NCI-H460 (cell line): ENCODE measurements around the gene HMG20A. TPM values are rescaled to one million over a fixed set of nuclear protein-coding genes. Genes with fewer than 3 reads are reported as not detected.

Experiments
- DNase-seq: peaks from one replicate; pipeline ENCODE4 v3.0.0-alpha.2; 2016; ENCODE audit warnings: low read depth; ENCODE audit errors: extremely low read depth
- total RNA-seq: library from RNA; depleted of rRNA; stranded (reverse); fragments of >200 nt; shearing (Covaris generic); gene quantifications from 2 replicates; pipeline ENCODE4 v1.2.3, GENCODE V29; 2014

HMG20A gene
- total RNA-seq, 1 experiment from 2014 or later = 28.7 TPM

DNA sequence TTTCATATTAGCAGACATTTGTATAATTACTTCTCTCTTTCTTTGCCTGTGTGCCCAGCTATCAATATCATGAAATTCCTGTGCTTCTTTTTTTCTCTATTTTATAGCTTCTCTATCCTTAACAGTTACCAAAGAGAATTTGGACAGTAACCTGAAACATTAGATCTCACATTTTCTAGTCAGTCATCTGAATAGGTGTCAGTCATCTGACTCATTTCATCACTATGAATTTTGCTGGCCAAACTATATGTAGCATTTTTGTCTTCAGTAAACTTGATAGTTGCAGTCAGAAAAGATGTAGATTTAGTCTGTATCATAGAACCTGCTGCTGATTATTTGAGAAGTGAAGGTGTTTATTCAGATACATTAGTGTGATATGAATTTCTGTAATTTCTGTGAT, 52.6 kb downstream of the HMG20A start:
- no peak for DNase-seq

DNA sequence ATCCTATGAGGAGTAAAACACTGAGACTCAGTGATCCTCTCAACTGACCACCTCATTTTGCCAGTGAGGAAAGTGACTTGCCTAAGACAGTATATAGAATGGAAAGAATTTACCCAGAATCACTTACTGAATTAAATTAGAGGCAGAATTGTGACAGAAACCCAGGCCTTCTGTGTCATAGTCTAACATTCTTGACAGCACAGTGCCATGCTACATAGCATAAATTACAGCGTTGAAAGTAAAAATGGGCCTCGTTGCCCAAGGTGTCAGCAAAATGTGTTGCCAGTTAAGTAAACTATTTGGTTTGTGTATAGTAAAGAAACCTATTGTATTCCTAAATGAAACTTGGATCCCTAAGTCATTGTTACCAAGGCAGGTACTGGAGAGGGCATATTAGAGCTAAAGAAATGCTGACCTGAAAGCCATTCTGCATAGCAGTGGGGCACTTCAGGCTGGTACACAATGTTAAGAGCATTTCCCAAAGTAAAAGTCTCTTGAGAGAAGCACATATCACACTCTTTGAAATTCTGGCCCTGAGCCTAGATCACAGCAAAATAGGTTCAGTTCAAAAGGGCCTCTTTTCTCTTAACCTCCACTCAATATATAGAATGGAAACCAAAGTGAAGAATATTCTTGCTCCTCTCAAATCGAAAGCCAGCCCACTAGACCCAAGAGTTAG, 53.8 kb downstream of the HMG20A start:
- DNase-seq = no peak

DNA sequence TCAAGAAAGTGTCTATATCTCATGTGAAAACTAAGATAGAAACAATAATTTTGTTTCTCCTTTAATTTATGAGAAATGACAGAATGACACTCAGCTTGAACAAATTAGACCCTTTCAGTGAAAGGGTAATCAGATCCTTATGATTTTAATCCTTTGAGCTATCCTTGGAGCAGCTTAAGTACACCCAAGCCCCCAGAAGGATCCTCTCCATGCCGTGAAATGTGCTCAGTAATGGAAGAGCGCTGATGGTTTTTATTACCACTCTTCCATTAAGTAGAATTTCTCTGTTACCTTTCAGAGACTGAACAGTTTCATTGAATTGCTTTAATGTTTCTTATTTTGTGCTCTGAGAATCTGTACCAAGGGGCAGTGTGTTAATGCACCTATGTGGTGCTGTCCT, 54.3 kb downstream of the HMG20A start:
- no peak for DNase-seq

DNA sequence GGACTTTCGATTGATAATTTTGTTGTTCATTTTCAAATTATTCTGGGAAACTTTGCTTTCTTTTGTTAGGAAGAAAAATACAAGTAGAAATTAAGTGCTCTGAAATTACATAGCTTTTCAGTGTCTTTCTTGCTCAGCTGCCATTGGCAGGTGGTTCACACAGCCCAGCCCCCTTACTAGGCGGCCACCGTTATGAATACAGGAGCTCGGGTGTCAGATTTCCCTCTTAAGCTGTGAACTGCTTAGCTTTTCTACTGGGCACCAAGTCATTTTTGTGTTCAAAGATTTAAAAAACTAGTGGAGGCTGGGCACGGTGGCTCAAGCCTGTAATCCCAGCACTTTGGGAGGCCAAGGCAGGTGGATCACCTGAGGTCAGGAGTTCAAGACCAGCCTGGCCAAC, 55.2 kb downstream of the HMG20A start:
- no peak for DNase-seq

DNA sequence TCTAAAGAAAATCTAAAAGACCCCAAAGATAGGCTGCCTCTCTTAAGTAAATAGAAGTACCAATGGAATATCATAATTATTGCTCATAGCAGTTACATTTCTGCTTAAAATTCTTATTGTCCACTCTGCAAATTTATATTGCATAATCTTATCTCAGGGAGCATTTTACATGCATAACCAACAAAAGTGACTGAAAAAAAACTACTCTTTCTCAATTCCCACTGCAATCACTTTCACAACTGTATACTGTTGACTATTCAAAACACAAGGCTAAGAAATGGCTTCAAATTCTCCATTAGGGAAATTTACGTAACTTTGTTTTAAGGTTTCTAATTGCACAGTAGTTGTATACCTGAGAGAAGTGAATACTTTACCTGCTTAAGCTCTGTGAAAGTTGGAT, 56.3 kb downstream of the HMG20A start:
- no peak for DNase-seq

DNA sequence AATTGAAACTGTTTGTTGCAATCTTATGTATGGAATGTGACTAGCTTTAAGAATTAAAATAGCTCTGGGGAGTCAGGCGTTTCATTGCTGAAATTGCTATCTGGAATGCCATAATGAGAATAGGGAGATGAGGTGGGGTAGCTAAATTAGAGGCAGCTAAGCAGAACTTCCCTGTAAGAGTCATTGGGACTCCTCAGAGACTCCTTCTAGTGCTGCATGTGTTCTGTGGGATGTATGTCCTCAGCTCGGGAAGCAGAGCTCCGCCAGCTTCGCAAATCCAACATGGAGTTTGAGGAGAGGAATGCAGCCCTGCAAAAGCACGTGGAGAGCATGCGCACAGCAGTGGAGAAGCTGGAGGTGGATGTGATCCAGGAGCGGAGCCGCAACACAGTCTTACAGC, 57.4 kb downstream of the HMG20A start:
- DNase-seq = no peak

DNA sequence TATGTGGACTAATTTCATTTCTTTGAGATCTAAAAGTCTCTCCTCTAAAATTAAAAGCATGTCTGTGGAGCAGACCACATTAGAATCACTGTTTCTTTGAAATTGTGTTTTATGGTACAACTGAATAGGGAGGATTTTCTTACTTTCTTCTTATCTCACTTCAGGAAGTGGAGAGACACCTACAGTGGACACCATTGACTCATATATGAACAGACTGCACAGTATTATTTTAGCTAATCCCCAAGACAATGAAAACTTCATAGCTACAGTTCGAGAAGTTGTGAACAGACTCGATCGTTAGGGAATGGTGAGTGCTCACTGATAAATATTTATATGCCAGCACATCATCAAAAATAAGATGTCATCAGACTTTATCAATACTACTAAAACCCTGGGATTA, 58.3 kb downstream of the HMG20A start:
- DNase-seq = no peak

DNA sequence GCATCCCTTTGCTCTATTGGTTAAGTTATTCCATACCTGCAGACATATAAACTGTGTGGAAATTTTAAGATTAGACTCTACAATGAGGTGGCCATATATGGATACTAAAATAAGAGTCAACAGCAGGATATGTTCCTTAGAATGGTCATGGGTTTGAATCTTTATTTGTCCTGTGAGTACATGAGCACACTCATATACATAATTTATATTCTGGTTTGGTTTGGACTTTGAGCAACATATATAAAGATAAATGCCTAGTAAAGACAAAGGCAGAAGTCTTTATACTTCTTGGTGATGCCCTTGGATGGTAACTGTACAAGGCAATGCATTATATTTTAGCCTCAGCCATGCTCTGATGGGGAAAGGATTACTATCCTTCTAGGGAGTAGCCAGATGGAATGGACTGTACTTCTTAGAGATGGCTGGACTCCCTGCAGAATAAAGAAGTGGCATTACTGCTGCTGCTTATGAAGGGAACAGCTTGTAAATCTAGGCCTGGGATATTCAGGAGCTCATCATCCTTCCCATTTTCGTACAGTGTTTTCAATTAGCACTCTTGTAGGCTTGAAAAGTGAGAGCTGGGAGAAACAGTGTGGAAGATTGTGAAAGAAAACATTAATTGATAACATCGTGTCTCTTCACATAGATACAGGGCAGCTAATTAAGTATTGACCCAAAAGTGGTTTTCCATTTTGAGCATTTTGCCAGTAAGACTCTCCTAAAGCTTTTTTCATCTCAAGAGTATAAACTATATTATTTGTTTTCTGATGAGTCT, 60.4 kb downstream of the HMG20A start:
- DNase-seq = no peak

DNA sequence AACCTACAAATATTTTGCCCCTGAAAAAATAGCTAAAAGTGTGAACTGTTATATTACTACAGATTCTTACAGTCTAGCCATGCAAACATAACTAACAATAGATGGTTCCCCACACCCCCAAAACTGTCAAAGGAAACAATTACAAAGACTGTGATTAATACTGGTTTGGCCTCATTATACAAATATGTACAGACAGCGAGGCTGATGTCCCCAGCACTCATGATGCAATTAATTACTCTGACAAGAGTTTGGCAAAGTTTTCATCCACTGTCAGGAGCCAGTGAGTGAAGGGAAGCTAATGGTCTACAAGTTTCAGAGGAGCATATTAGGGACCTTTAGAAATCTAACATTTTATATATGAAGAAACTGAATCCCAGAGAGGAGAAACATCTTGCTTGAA, 61.0 kb downstream of the HMG20A start:
- no peak for DNase-seq

DNA sequence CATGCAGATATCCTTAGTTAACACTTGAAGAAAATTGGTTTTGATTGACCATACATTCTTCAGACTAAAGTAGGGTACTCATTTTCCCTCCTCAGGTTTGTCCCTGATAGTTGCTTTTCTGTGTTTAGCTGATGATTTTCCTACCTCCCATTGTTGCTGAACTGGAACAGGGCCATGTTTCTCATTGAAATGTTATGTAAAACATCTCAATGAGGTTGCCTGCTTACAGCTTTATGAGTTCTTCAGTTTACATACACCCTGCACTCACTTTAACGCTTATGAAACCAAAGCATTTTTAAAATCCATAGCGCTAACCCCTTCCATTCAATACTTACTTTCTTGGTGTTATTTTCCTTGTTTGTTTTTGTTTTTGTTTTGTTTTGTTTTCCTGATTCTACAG, 61.9 kb downstream of the HMG20A start:
- no peak for DNase-seq

DNA sequence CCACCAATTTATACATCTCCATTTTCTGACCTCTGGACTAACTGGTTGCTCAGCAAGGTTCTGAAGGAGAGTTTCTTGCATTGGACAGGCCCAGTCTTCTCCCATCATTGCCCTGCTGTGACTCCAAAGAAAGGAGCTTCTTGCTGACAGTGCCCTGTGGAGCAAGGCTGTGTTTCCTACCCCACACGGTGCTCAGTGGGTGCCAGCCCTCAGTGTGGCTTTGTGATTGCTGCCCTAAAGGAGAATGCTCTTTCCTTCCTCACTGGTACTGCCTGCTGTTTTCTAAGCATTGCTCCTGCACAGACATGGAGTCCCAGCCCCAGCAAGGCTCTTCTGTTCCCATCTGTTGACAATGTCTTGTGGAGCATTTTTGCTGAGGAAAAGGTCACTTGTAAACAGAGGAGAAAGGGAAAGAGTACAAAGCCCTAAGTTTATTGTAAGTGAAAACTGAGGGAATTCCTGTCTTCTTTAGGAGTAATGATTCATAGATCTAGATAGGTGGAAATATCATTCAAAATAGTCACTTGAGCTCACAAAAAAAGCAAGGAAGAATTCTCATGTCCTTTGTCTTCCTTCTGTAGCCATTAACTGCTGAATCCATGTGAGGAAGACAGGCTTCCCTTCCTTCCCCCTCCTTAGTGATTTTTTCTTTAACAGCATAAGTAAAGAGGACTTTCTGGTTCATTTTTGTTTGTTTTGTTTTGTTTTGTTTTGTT, 62.9 kb downstream of the HMG20A start:
- DNase-seq = no peak

DNA sequence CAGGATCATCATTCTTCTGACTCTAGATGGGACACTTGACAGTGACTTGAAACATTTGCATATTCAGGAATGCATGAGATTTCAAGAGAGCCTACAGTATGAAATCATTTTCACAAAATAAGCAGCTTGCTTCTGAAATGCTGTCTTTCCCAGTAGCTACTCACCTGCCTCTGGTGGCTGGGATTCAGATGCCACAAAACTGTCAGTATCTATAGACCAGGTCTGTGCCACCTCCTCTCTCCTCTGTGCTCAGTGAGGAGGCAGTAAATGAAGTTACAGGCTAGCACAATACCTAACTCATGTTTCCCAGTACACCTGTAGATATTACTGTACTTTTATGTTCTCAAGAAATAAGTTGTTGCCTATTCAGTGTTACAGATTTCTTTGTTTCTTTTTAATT, 64.3 kb downstream of the HMG20A start:
- DNase-seq = no peak

DNA sequence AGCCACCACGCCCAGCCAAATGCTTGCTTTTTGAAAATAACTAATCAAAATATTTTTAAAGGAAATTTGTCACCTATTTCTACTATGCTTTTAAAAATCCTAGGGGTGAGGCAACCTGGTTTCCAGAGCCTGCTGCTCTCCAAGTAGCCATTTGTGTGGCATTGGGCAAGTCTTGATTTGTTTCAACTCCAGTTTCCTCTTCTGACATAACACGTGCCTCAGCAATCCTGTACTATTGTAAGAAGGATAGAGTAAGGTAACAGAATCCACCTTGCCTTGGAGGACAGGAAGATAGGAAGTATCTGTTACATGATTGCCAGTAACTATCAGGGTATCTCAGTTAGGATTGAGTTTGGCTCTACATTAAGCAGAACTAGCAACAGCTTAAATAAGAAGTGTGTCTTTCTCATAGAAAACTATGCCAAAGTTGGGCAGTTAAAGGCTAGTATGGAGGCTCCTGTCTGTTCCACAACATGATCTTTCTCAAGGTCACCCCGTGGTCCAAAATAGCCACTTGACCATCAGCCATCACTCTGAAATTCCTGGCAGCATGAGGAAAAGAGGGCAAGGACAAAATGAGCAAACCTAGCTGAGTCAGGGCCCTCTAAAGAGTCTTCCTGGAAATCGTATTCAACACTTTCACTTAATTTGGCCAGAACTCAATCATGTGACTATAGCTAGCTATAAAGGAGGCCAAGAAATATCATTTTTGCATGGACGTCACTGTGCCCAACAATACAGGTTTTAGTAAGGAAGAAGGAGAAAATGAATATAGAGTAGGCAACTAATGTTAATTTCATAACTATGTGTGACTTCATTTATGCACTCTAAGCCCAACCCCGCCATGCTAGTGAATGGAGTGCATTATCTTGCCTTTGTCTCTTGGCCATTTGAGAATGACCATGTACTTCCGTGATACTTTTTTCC, 66.1 kb downstream of the HMG20A start:
- DNase-seq = no peak

DNA sequence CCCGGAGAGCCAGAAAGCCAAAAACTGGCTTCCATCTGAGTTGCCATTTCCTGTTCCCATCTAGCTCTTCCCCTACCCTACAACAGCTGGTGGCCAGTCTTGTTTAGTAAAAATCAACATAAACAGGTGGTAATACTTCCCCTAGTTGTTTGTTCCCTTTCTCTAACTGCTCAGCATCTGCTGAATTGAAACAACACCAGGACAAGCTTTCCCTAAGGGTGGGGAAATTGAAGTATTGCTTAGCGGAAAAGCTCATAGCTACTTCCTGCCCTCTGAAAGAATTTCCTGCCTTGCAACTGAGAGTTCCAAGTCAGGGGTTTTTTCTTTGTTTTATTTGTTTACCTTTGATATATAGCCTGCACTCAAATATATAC, 66.8 kb downstream of the HMG20A start:
- no peak for DNase-seq

DNA sequence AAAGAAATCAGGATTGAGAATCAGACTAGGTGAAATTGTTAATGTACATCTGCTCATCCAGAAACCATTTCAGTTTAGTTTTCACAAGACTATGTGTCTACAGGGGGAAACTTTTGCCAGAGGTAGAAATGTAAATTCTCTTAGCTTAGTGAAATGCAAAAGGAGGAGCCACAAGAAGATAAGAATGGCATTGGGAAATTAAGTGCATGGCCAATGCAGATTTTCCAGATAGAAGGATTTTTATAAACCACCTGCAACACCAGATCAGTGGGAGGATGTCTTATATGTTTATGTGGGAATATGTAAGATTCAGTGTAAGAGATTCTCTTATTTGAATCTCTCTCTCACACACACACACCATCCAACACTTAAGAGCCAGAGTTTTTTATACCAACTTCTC, 67.2 kb downstream of the HMG20A start:
- no peak for DNase-seq

DNA sequence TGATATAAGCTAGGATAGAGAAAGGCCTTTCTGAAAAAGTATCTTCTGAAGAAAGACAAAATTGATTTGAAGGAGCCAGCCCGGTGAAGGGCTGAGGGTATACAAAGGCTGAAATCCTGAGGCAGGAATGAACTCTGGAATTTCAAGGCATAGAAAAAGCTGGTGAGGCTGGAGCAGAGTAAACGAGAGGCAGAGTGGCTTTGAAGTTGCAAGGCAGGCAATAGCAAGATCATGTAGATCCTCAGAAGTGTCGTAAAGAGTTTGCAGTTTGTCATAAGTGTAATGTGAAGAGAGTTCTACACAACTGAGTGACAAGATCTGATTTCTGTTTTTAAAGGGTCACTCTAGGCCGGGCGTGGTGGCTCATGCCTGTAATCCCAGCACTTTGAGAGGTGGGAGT, 69.0 kb downstream of the HMG20A start:
- no peak for DNase-seq

DNA sequence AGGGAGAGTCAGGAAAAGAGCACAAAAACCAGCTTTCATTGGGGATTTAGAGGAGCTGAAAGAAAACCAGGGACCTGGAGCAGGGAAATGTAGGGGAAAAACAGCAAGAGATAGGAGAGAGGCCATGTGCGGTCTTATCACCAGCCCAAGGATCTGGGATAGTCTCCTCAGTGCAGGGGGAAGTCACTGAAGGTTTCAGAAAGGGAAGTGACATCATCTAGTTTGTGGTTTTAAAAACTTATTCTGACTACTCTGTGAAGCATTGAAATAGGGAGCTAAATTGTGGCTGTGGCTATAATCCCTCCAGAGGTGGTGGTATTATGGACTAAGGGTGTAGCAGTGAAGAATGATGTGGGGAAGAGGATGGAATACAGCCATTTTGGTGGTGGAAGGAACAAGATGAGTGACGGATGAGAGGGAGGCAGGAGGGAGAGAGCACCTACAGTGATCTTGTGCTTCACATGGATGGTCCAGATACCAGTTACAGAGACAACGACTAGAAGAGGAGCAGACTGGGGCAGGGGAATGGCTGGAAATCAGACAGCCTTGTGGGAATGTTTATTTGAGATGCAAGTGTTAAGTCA, 72.7 kb downstream of the HMG20A start:
- no peak for DNase-seq

DNA sequence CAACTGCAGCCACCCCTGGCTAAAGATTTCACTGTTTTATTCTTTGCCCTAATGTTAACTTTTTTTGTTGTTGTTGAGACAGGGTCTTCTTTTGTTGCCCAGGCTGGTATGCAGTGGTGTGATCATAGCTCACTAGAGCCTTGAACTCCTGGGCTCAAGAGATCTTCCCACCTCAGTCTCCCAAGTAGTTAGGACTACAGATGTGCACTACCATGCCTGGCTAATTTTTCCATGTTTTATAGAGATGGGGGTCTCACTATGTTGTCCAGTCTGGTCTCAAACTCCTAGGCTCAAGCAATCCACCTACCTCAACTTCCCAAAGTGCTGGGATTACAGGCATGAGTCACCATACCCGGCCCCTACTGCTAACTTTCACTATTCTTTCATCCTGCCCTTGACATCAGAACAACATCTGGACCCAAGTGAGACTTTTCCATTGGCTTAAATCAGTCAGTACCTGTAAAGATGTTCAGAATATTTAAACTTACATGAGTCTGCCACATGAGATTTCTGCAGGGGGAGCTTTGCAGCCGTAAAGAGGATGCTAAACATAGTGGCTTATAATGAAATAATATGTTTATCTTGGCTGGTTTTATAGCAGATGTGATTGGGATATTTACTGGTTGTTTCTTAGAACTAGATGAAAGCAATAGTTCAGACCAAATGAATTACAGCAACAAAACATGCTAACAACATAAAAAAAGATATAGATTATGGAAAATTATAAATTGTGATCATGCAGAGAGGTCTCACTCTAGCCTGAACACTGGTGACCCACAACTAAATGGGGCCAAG, 73.6 kb downstream of the HMG20A start:
- DNase-seq = no peak

DNA sequence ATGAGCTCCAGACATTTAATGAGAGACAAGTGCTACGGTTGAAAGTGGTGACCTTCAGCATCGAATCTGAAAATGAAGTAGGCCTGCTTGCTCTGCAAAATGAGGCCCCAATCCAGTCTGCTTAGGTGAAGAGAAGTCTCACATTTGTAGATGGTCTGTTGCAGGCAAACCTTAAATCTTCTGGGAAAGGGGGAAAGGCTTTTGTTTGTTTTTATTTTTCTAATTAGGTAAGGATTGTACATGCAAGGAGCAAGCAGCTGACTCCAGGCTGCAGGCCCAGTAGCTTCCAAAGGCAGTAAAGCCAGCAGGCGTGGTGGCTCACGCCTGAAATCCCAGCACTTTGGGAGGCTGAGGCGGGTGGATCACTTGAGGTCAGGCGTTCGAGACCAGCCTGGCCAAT, 74.3 kb downstream of the HMG20A start:
- no peak for DNase-seq
